ENCODE measurements around the gene OPRPN.

The OPRPN gene

DNA sequence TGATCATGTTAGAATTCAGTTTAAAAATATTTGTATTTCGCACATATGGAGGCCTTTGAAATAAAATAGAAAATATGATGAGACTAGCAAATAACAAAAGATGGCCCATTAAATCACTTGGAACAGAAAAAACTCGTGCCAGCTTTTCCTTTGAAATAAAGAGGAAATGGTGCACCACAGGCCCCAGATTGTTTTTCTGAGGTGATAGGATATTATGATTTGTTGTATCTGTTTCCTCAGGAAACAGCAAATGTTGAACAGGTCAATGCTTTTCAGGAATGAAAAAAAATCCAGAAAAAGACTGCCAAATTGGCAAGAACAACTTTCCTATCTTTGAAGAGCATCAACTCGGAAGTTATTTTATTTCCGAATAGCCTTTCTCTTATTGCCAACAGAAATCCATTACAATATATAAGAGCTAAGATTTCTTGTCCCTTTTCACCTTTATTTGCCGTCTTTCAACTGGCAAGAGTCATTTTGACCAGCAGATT is 15.0 kb upstream of the OPRPN start, which contains the start of gene SMR3B:
Gene SMR3B, plus strand, starts transcription at position 441 of the 491 bp plus-strand sequence. CDS start 1,380 bp downstream, outside the sequence.
- FAIRE-seq (no peak), DNase-seq (ENCODE audit: insufficient read length, low spot score) (no peak)
- TF ChIP-seq SPI1 (IDR thresholded peaks at IDR 0.05; ENCODE audit: low read depth, low read length) (no peak), POU2F2 (IDR thresholded peaks at IDR 0.05; ENCODE audit: low read depth, low read length) (no peak), POLR2A (IDR thresholded peaks at IDR 0.05; ENCODE audit: low read depth, low read length) (no peak), PAX5 (IDR thresholded peaks at IDR 0.05; ENCODE audit: insufficient read depth, low read length, severe bottlenecking) (no peak), TAF1 (IDR thresholded peaks at IDR 0.05; ENCODE audit: low read depth, low read length) (no peak), POLR2AphosphoS5 (IDR thresholded peaks at IDR 0.05; ENCODE audit: low read depth, low read length) (no peak)

DNA sequence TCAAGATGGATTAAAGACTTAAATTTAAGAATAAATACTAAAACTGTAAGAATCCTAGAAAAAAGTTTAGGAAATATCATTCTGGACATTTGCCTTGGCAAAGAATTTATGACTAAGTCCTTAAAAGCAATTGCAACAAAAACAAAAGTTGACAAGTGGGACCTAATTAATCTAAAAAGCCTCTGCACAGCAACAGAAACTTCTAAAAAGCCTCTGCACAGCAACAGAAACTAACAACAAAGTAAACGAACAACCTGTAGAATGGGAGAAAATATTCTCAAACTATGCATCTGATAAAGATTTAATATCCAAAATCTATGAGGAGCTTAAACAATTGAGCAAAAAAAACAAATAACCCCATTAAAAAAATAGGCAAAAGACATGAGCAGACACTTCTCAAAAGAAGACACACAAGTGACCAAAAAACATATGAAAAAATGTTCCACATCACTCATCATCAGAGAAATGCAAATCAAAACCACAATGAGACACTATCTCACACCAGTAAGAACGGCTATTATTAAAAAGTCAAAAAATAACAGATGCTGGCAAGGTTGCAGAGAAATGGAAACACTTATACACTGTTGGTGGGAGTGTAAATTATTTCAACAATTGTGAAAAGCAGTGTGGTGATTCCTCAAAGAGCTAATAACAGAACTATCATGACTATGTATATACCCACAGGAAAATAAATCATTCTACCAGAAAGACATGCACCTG is 5.5 kb upstream of the OPRPN start:
- FAIRE-seq, result peak; percentile 16
- TF ChIP-seq POLR2A (IDR thresholded peaks at IDR 0.05; ENCODE audit: low read depth, low read length), result no peak
- no peak for TF ChIP-seq POU2F2 (IDR thresholded peaks at IDR 0.05; ENCODE audit: low read depth, low read length)
- TF ChIP-seq TAF1 (IDR thresholded peaks at IDR 0.05; ENCODE audit: low read depth, low read length), result no peak
- TF ChIP-seq PAX5 (IDR thresholded peaks at IDR 0.05; ENCODE audit: insufficient read depth, low read length, severe bottlenecking), result no peak
- no peak for TF ChIP-seq POLR2AphosphoS5 (IDR thresholded peaks at IDR 0.05; ENCODE audit: low read depth, low read length)
- TF ChIP-seq SPI1 (IDR thresholded peaks at IDR 0.05; ENCODE audit: low read depth, low read length), result no peak
- no peak for DNase-seq (ENCODE audit: insufficient read length, low spot score)

DNA sequence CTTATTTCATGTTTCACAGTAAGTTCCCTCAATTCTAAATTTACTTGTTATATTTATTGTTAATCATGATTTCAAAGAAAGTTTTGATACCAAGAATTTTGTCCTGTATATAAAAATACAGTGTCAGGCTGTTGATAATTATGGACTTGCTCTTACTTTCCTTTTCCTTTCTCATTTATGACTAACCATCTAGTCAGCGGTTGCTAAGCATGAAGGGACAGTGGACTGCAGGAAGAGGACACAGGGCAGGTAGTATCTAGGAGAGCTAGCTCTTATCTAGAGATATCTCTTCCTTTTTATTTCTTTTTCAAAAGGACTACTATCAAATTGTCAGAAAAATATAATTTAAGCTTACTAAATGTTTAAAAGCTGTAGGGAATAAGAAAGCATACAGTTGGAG is 1.6 kb downstream of the OPRPN start:
- FAIRE-seq, result no peak
- DNase-seq (ENCODE audit: insufficient read length, low spot score), result no peak

DNA sequence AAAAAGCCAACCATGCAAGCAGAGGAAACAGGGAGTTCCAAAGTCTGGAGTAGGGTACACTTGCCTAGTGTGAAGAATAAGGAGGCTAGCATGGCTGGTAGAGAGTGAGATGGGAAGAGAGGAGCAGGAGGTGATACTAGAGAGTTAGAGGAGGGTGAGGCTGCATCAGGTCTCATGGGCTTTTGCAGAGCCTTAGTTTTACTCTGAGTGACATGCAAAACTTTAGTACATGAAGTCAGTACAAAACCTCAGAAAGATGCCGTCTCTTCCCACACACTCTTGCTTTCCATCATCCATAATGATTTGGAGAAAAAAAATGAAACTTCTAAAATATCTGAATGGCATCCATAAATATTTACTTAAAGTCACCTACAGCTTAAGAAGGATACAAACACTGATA is 5.0 kb downstream of the OPRPN start:
- TF ChIP-seq POLR2AphosphoS5 (IDR thresholded peaks at IDR 0.05; ENCODE audit: low read depth, low read length) (no peak), SPI1 (IDR thresholded peaks at IDR 0.05; ENCODE audit: low read depth, low read length) (no peak), POU2F2 (IDR thresholded peaks at IDR 0.05; ENCODE audit: low read depth, low read length) (no peak)
- FAIRE-seq (no peak), DNase-seq (ENCODE audit: insufficient read length, low spot score) (no peak)

More for the DNA sequence above, 1.6 kb downstream of the OPRPN start:
- TF ChIP-seq POLR2AphosphoS5 (IDR thresholded peaks at IDR 0.05; ENCODE audit: low read depth, low read length), result no peak

DNA sequence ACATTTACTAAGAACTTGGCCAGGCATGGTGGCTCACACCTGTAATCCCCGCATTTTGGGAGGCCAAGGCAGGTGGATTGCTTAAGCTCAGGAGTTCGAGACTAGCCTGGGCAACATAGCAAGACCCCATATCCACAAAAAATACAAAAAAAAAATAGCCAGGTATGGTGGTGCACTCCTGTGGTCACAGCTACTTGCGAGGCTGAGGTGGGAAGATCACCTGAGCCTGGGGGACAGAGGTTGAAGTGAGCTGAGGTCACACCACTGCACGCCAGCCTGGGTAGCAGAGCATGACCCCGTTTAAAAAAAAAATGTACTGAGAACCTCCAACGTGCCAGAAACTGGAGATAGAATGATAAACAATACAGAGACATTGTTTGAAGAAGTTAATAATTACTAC is 8.0 kb downstream of the OPRPN start:
- DNase-seq (ENCODE audit: insufficient read length, low spot score), result no peak
- TF ChIP-seq POLR2AphosphoS5 (IDR thresholded peaks at IDR 0.05; ENCODE audit: low read depth, low read length) (no peak), SPI1 (IDR thresholded peaks at IDR 0.05; ENCODE audit: low read depth, low read length) (no peak), TAF1 (IDR thresholded peaks at IDR 0.05; ENCODE audit: low read depth, low read length) (no peak), POU2F2 (IDR thresholded peaks at IDR 0.05; ENCODE audit: low read depth, low read length) (no peak), PAX5 (IDR thresholded peaks at IDR 0.05; ENCODE audit: insufficient read depth, low read length, severe bottlenecking) (no peak), POLR2A (IDR thresholded peaks at IDR 0.05; ENCODE audit: low read depth, low read length) (no peak)
- no peak for FAIRE-seq

DNA sequence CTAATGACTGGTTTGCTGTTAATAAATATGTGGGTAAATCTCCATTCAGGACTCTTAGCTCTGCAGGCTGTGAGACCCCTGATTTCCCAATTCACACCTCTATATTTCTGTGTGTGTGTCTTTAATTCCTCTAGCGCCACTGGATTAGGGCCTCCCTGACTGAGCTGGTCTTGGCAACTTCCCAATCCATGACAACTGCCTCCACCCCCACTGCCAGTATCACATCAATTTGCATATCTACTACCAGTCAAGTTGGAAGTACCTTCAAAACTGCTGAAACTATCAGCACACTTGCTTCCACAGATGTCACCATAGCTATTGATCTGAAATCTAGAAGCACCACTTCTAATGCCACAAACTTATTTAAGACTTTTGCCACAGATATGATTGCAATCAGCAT is 27.6 kb downstream of the OPRPN start:
- FAIRE-seq, result no peak
- TF ChIP-seq PAX5 (IDR thresholded peaks at IDR 0.05; ENCODE audit: insufficient read depth, low read length, severe bottlenecking) (no peak), SPI1 (IDR thresholded peaks at IDR 0.05; ENCODE audit: low read depth, low read length) (no peak), POLR2A (IDR thresholded peaks at IDR 0.05; ENCODE audit: low read depth, low read length) (no peak)
- DNase-seq (ENCODE audit: insufficient read length, low spot score), result no peak

DNA sequence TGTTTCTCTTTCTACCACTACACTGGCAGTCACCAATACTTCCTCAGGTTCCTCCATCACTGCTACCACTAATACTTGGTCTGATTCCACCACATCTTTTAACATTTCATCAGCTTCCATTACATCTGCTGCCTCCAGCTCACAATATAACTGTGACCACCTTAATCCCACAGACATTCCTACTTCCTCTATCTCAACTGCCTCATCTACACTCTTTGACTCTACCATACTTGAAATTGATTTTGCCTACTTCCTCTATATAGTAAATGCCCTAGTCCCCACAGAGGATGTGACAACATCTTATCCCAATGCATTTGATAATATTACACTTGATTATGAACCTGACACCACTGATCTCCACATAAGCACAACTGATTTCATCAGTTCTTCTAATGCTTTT is 29.0 kb downstream of the OPRPN start:
- DNase-seq (ENCODE audit: insufficient read length, low spot score) (no peak), FAIRE-seq (no peak)
- TF ChIP-seq TAF1 (IDR thresholded peaks at IDR 0.05; ENCODE audit: low read depth, low read length), result no peak

DNA sequence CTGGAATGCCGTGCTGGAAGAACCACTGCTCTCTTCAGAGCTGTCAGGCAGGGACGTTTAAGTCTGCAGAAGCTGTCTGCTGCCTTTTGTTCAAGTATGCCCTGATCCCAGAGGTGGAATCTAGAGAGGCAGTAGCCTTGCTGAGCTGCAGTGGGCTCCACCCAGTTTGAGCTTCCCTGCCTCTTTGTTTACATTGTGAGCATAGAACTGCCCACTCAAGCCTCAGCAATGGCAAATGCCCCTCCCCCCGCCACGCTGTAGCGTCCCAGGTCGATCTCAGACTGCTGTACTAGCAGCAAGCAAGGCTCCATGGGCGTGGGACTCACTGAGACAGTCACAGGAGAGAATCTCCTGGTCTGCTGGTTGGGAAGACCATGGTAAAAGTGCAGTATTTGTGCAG is 39.5 kb downstream of the OPRPN start:
- no peak for DNase-seq (ENCODE audit: insufficient read length, low spot score)

DNA sequence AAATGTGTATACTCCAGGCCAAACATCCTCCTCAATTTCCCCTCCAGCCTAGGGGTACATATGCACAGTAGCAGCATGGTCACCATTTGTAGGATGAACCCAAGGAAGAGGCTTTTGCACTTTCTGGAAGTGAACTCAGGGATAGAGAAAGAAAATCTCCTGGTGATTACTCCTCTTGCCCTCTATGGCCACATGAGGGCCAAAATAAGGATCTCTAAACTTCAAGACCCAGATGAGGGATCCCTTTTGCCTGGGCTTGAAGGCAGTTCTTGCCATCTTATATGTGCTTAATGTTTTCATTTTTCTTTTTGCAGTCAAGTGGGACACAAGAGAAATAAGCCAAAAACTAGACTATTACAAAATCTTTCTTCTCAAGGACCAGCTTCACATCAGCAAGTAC is 44.7 kb downstream of the OPRPN start:
- FAIRE-seq, result no peak
- TF ChIP-seq POLR2A (IDR thresholded peaks at IDR 0.05; ENCODE audit: low read depth, low read length) (no peak), TAF1 (IDR thresholded peaks at IDR 0.05; ENCODE audit: low read depth, low read length) (no peak), PAX5 (IDR thresholded peaks at IDR 0.05; ENCODE audit: insufficient read depth, low read length, severe bottlenecking) (no peak), SPI1 (IDR thresholded peaks at IDR 0.05; ENCODE audit: low read depth, low read length) (no peak), POLR2AphosphoS5 (IDR thresholded peaks at IDR 0.05; ENCODE audit: low read depth, low read length) (no peak), POU2F2 (IDR thresholded peaks at IDR 0.05; ENCODE audit: low read depth, low read length) (no peak)

More for the DNA sequence above, 39.5 kb downstream of the OPRPN start:
- no peak for FAIRE-seq
- no peak for TF ChIP-seq TAF1 (IDR thresholded peaks at IDR 0.05; ENCODE audit: low read depth, low read length)
- TF ChIP-seq SPI1 (IDR thresholded peaks at IDR 0.05; ENCODE audit: low read depth, low read length), result no peak
- TF ChIP-seq POU2F2 (IDR thresholded peaks at IDR 0.05; ENCODE audit: low read depth, low read length), result no peak
- no peak for TF ChIP-seq POLR2A (IDR thresholded peaks at IDR 0.05; ENCODE audit: low read depth, low read length)
- no peak for TF ChIP-seq PAX5 (IDR thresholded peaks at IDR 0.05; ENCODE audit: insufficient read depth, low read length, severe bottlenecking)
- no peak for TF ChIP-seq POLR2AphosphoS5 (IDR thresholded peaks at IDR 0.05; ENCODE audit: low read depth, low read length)

DNA sequence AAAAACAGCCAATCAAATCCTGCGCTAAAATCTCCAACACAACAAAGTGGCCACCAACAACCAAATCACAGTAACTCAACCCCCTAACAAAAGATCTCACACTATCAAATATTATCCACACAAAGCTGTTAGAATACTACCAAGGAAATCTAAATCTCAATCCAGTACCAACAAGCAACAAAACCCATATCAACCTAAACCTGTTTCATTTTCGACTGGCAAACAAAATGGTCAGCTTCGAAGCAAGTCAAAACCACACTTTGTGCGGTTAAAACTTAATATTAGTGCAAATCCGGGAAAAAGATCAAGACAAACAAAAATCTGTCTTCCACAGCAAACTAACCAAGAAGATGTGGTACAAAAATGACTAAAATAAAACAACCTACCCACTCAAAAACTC is 45.6 kb downstream of the OPRPN start:
- FAIRE-seq (no peak), DNase-seq (ENCODE audit: insufficient read length, low spot score) (no peak)
- TF ChIP-seq POLR2A (IDR thresholded peaks at IDR 0.05; ENCODE audit: low read depth, low read length), result no peak
- no peak for TF ChIP-seq PAX5 (IDR thresholded peaks at IDR 0.05; ENCODE audit: insufficient read depth, low read length, severe bottlenecking)
- no peak for TF ChIP-seq POU2F2 (IDR thresholded peaks at IDR 0.05; ENCODE audit: low read depth, low read length)

More for the DNA sequence above, 44.7 kb downstream of the OPRPN start:
- DNase-seq (ENCODE audit: insufficient read length, low spot score), result no peak

All from GM12891 (cell line).